Memory B cell (primary cell): ENCODE data around the gene SERTAD2.
A peak's percentile ranks its signal among the peaks of the same experiment; 100 is the strongest.

Source experiments
- ATAC-seq: fragments of 150-1000 bp; cut with Tn5 transposase; 2 replicates; pipeline ENCODE4 v1.10.0; 2021; ENCODE audit warnings: low read depth, mild to moderate bottlenecking, moderate library complexity
- DNase-seq, 2 donors: peaks; one replicate each; pipeline ENCODE4 v3.0.0; 2022; ENCODE audit warnings: low spot score in 2 of 2
- H3K27ac Mint-ChIP-seq: one replicate; pipeline ENCODE4 v1.8.0; 2022; ENCODE audit warnings: mild to moderate bottlenecking, moderate library complexity, mixed read lengths
- H3K27me3 Mint-ChIP-seq: one replicate; pipeline ENCODE4 v1.8.0; 2022; ENCODE audit warnings: mixed read lengths
- H3K36me3 Mint-ChIP-seq: one replicate; pipeline ENCODE4 v1.8.0; 2022; ENCODE audit warnings: mild to moderate bottlenecking, mixed read lengths
- H3K4me1 Mint-ChIP-seq: one replicate; pipeline ENCODE4 v1.8.0; 2022; ENCODE audit warnings: mixed read lengths
- H3K4me3 Mint-ChIP-seq: one replicate; pipeline ENCODE4 v1.8.0; 2022; ENCODE audit warnings: mild to moderate bottlenecking, moderate library complexity, mixed read lengths
- H3K9me3 Mint-ChIP-seq: one replicate; pipeline ENCODE4 v1.8.0; 2022; ENCODE audit warnings: mixed read lengths

SERTAD2 gene

GRCh38 chr2:64649626-64650025 is 4.1 kb downstream of the SERTAD2 start:
- DNase-seq: no peak
- H3K27me3 Mint-ChIP-seq: no peaks in the 10 kb centered on the region
- no peak for ATAC-seq
- no peaks in the 10 kb centered on the region for H3K36me3 Mint-ChIP-seq
- H3K9me3 Mint-ChIP-seq: no peaks in the 10 kb centered on the region
- H3K4me1 Mint-ChIP-seq: peaks cover 41% of the 10 kb centered on the region
- H3K27ac Mint-ChIP-seq: peak overlapping the region; percentile 73
- peak overlapping the region; percentile 63 for H3K4me3 Mint-ChIP-seq

GRCh38 chr2:64649013-64649484 is 4.7 kb downstream of the SERTAD2 start:
- Mint-ChIP-seq H3K36me3 (no peaks in the 10 kb centered on the region), H3K27ac (peak overlapping the region; percentile 73), H3K4me1 (peaks cover 46% of the 10 kb centered on the region), H3K27me3 (no peaks in the 10 kb centered on the region), H3K9me3 (no peaks in the 10 kb centered on the region), H3K4me3 (peak overlapping the region; percentile 30)
- DNase-seq (no peak), ATAC-seq (no peak)

GRCh38 chr2:64646007-64646880 is 7.5 kb downstream of the SERTAD2 start:
- no peak overlapping the region for H3K4me3 Mint-ChIP-seq
- peak overlapping the region; percentile 38 for H3K27ac Mint-ChIP-seq
- no peaks in the 10 kb centered on the region for H3K27me3 Mint-ChIP-seq
- ATAC-seq: no peak
- H3K36me3 Mint-ChIP-seq: peaks cover 2% of the 10 kb centered on the region
- H3K4me1 Mint-ChIP-seq: peaks cover 49% of the 10 kb centered on the region
- H3K9me3 Mint-ChIP-seq: no peaks in the 10 kb centered on the region
- DNase-seq: peak; percentile 84 to 87

- Mint-ChIP-seq H3K36me3 (peaks cover 2% of the 10 kb centered on the region), H3K4me1 (peaks cover 51% of the 10 kb centered on the region), H3K27ac (peak overlapping the region; percentile 93), H3K27me3 (no peaks in the 10 kb centered on the region), H3K9me3 (no peaks in the 10 kb centered on the region), H3K4me3 (peak overlapping the region; percentile 87)
- DNase-seq: peak; percentile 42 to 55
- ATAC-seq: peak; percentile 54
These were observed 9.0 kb downstream of the SERTAD2 start for GRCh38 chr2:64644458-64645382.

- H3K27me3 Mint-ChIP-seq: no peaks in the 10 kb centered on the region
- peaks cover 52% of the 10 kb centered on the region for H3K4me1 Mint-ChIP-seq
- no peak for ATAC-seq
These were observed 9.8 kb downstream of the SERTAD2 start for GRCh38 chr2:64643838-64644457.

GRCh38 chr2:64641599-64641998 is 12.1 kb downstream of the SERTAD2 start:
- ATAC-seq: no peak
- DNase-seq: no peak
- Mint-ChIP-seq H3K27me3 (no peaks in the 10 kb centered on the region), H3K4me3 (peak overlapping the region; percentile 51), H3K27ac (peak overlapping the region; percentile 89), H3K36me3 (peaks cover 2% of the 10 kb centered on the region), H3K9me3 (no peaks in the 10 kb centered on the region), H3K4me1 (peaks cover 57% of the 10 kb centered on the region)

More at GRCh38 chr2:64643838-64644457, 9.8 kb downstream of the SERTAD2 start:
- Mint-ChIP-seq H3K9me3 (no peaks in the 10 kb centered on the region), H3K4me3 (peak overlapping the region; percentile 87), H3K36me3 (peaks cover 2% of the 10 kb centered on the region), H3K27ac (peak overlapping the region; percentile 93)
- no peak for DNase-seq

- Mint-ChIP-seq H3K9me3 (no peaks in the 10 kb centered on the region), H3K27ac (peak overlapping the region; percentile 89), H3K4me3 (no peak overlapping the region), H3K36me3 (peaks cover 8% of the 10 kb centered on the region), H3K4me1 (peaks cover 66% of the 10 kb centered on the region), H3K27me3 (no peaks in the 10 kb centered on the region)
- ATAC-seq (no peak), DNase-seq (no peak)
These were observed 13.3 kb downstream of the SERTAD2 start for GRCh38 chr2:64640153-64641044.

GRCh38 chr2:64639691-64640090 is 14.0 kb downstream of the SERTAD2 start:
- DNase-seq (no peak), ATAC-seq (no peak)
- Mint-ChIP-seq H3K4me1 (peaks cover 66% of the 10 kb centered on the region), H3K27ac (peak overlapping the region; percentile 89), H3K9me3 (no peaks in the 10 kb centered on the region), H3K36me3 (peaks cover 8% of the 10 kb centered on the region), H3K27me3 (no peaks in the 10 kb centered on the region), H3K4me3 (no peak overlapping the region)

GRCh38 chr2:64638502-64639120 is 15.1 kb downstream of the SERTAD2 start:
- ATAC-seq (no peak), DNase-seq (no peak)
- Mint-ChIP-seq H3K27me3 (no peaks in the 10 kb centered on the region), H3K36me3 (peaks cover 13% of the 10 kb centered on the region), H3K9me3 (no peaks in the 10 kb centered on the region), H3K4me1 (peaks cover 61% of the 10 kb centered on the region), H3K27ac (peak overlapping the region; percentile 100), H3K4me3 (peak overlapping the region; percentile 80)

- Mint-ChIP-seq H3K9me3 (no peaks in the 10 kb centered on the region), H3K4me1 (peaks cover 59% of the 10 kb centered on the region), H3K4me3 (peak overlapping the region; percentile 80), H3K27me3 (no peaks in the 10 kb centered on the region), H3K27ac (peak overlapping the region; percentile 100), H3K36me3 (peaks cover 15% of the 10 kb centered on the region)
- ATAC-seq (no peak), DNase-seq (no peak)
These were observed 15.8 kb downstream of the SERTAD2 start for GRCh38 chr2:64637931-64638330.

- H3K9me3 Mint-ChIP-seq: no peaks in the 10 kb centered on the region
- peak overlapping the region; percentile 100 for H3K27ac Mint-ChIP-seq
- peak in 1 of 2 donors; percentile 54 for DNase-seq
- peak; percentile 84 for ATAC-seq
- peaks cover 17% of the 10 kb centered on the region for H3K36me3 Mint-ChIP-seq
- no peaks in the 10 kb centered on the region for H3K27me3 Mint-ChIP-seq
- peaks cover 59% of the 10 kb centered on the region for H3K4me1 Mint-ChIP-seq
- H3K4me3 Mint-ChIP-seq: peak overlapping the region; percentile 80
These were observed 16.6 kb downstream of the SERTAD2 start for GRCh38 chr2:64637000-64637635.
